Measurements from ENCODE around the gene TMEM62.
A peak's percentile ranks its signal among the peaks of the same experiment; 100 is the strongest.

TMEM62 gene

GRCh38 chr15:43099105-43099845 is 34.1 kb upstream of the TMEM62 start:
- H3K36me3 ChIP-seq (ENCODE audit: low read depth): peaks cover 78% of the 10 kb centered on the region
- peaks cover 39% of the 10 kb centered on the region for H3K4me1 ChIP-seq (ENCODE audit: insufficient read depth, poor library complexity, severe bottlenecking)
- no peak overlapping the region for H3K27ac ChIP-seq (ENCODE audit: poor library complexity, severe bottlenecking)
- H3K4me3 ChIP-seq (ENCODE audit: severe bottlenecking): no peak overlapping the region
- ATAC-seq (ENCODE audit: low read depth): no peak
- no peak for DNase-seq (ENCODE audit: low spot score)
- no peak for TF ChIP-seq CTCF (IDR thresholded peaks at IDR 0.05; ENCODE audit: poor library complexity, severe bottlenecking)
- H3K9me3 ChIP-seq (ENCODE audit: severe bottlenecking): no peaks in the 10 kb centered on the region
- no peaks in the 10 kb centered on the region for H3K27me3 ChIP-seq (ENCODE audit: insufficient read depth, poor library complexity, severe bottlenecking)

- Histone ChIP-seq H3K9me3 (ENCODE audit: severe bottlenecking) (no peaks in the 10 kb centered on the region), H3K27me3 (ENCODE audit: insufficient read depth, poor library complexity, severe bottlenecking) (no peaks in the 10 kb centered on the region), H3K4me1 (ENCODE audit: insufficient read depth, poor library complexity, severe bottlenecking) (peaks cover 44% of the 10 kb centered on the region), H3K27ac (ENCODE audit: poor library complexity, severe bottlenecking) (peak overlapping the region; percentile 79), H3K4me3 (ENCODE audit: severe bottlenecking) (no peak overlapping the region), H3K36me3 (ENCODE audit: low read depth) (peaks cover 70% of the 10 kb centered on the region)
- DNase-seq (ENCODE audit: low spot score) (no peak), ATAC-seq (ENCODE audit: low read depth) (peak; percentile 88)
- no peak for TF ChIP-seq CTCF (IDR thresholded peaks at IDR 0.05; ENCODE audit: poor library complexity, severe bottlenecking)
Observed at GRCh38 chr15:43100971-43101370, 32.4 kb upstream of the TMEM62 start.

GRCh38 chr15:43102187-43102586 is 31.2 kb upstream of the TMEM62 start:
- no peak for DNase-seq (ENCODE audit: low spot score)
- peaks cover 39% of the 10 kb centered on the region for H3K4me1 ChIP-seq (ENCODE audit: insufficient read depth, poor library complexity, severe bottlenecking)
- H3K4me3 ChIP-seq (ENCODE audit: severe bottlenecking): no peak overlapping the region
- H3K27me3 ChIP-seq (ENCODE audit: insufficient read depth, poor library complexity, severe bottlenecking): no peaks in the 10 kb centered on the region
- no peak for TF ChIP-seq CTCF (IDR thresholded peaks at IDR 0.05; ENCODE audit: poor library complexity, severe bottlenecking)
- H3K9me3 ChIP-seq (ENCODE audit: severe bottlenecking): no peaks in the 10 kb centered on the region
- no peak for ATAC-seq (ENCODE audit: low read depth)
- peaks cover 62% of the 10 kb centered on the region for H3K36me3 ChIP-seq (ENCODE audit: low read depth)
- H3K27ac ChIP-seq (ENCODE audit: poor library complexity, severe bottlenecking): peak overlapping the region; percentile 79

GRCh38 chr15:43103907-43104306 is 29.5 kb upstream of the TMEM62 start:
- Histone ChIP-seq H3K36me3 (ENCODE audit: low read depth) (peaks cover 45% of the 10 kb centered on the region), H3K4me3 (ENCODE audit: severe bottlenecking) (no peak overlapping the region)
- ATAC-seq (ENCODE audit: low read depth): no peak

More at GRCh38 chr15:43103907-43104306, 29.5 kb upstream of the TMEM62 start:
- H3K27me3 ChIP-seq (ENCODE audit: insufficient read depth, poor library complexity, severe bottlenecking): no peaks in the 10 kb centered on the region
- no peak for TF ChIP-seq CTCF (IDR thresholded peaks at IDR 0.05; ENCODE audit: poor library complexity, severe bottlenecking)
- H3K9me3 ChIP-seq (ENCODE audit: severe bottlenecking): no peaks in the 10 kb centered on the region
- DNase-seq (ENCODE audit: low spot score): no peak
- peaks cover 39% of the 10 kb centered on the region for H3K4me1 ChIP-seq (ENCODE audit: insufficient read depth, poor library complexity, severe bottlenecking)
- H3K27ac ChIP-seq (ENCODE audit: poor library complexity, severe bottlenecking): peak overlapping the region; percentile 48
